ENCODE results near the gene PCDHB11.
A peak's percentile ranks its signal among the peaks of the same experiment; 100 is the strongest.
"Not testable (repeated sequence)": the region's sequence is repeated elsewhere in the genome, so short reads cannot be mapped to it uniquely, and the experiment has no call there.

PCDHB11 gene

GRCh38 chr5:141182248-141182647, 17.2 kb upstream of the PCDHB11 start, which contains the start of gene PCDHB16:
Gene PCDHB16 (plus strand): TSS chr5:141182387. CDS start chr5:141182560, 173 bp downstream.
- no peak within 1 kb of the TSS for H2BK12ac ChIP-seq (ENCODE audit: low read length)
- H4K91ac ChIP-seq (ENCODE audit: low read depth, low read length) = no peak within 1 kb of the TSS
- no peak for DNase-seq
- H3K14ac ChIP-seq (ENCODE audit: low read length) = no peak within 1 kb of the TSS
- H3K9me3 ChIP-seq (ENCODE audit: insufficient read depth, low read depth, low read length) = peaks cover 2% of the 10 kb centered on the region
- no peaks in the 10 kb centered on the region for H3K4me1 ChIP-seq (ENCODE audit: control insufficient read depth in 1 of 2, insufficient read depth in 2 of 2, low read length in 2 of 2)
- H3K4me3 ChIP-seq (ENCODE audit: low read depth, low read length) = peak within 1 kb of the TSS; percentile 60
- peak within 1 kb of the TSS; percentile 44 for H4K12ac ChIP-seq (ENCODE audit: low read depth, low read length)
- H3K27me3 ChIP-seq (ENCODE audit: insufficient read depth, low read length) = no peaks in the 10 kb centered on the region
- H2AFZ ChIP-seq (ENCODE audit: insufficient read depth, low read length, poor library complexity) = peak within 1 kb of the TSS; percentile 1
- peak within 1 kb of the TSS; percentile 54 for H3K9ac ChIP-seq (ENCODE audit: low read length)
- H3K23ac ChIP-seq (ENCODE audit: low read length) = no peak within 1 kb of the TSS
- no peak within 1 kb of the TSS for H3K27ac ChIP-seq (ENCODE audit: low read depth, low read length)
- H2AK5ac ChIP-seq (ENCODE audit: low read length) = no peak within 1 kb of the TSS
- WGBS (ENCODE audit: extremely low coverage, insufficient coverage, insufficient read length) = no CpG with 5 or more reads among the region's 13 CpGs
- no peaks in the 10 kb centered on the region for H3K36me3 ChIP-seq (ENCODE audit: control insufficient read depth in 1 of 2, insufficient read depth in 2 of 2, low read length in 2 of 2)
- H4K8ac ChIP-seq (ENCODE audit: low read depth, low read length) = peak within 1 kb of the TSS; percentile 14
- no peak within 1 kb of the TSS for H2BK120ac ChIP-seq (ENCODE audit: insufficient read depth, low read length, poor library complexity)
- H3K18ac ChIP-seq (ENCODE audit: low read length) = no peak within 1 kb of the TSS
- H2BK5ac ChIP-seq (ENCODE audit: low read depth, low read length, poor library complexity) = no peak within 1 kb of the TSS
- peak within 1 kb of the TSS; percentile 61 for H3K4me2 ChIP-seq (ENCODE audit: low read length)
- no peaks in the 10 kb centered on the region for H3K79me1 ChIP-seq (ENCODE audit: low read length)
- H3K79me2 ChIP-seq (ENCODE audit: control insufficient read depth, insufficient read depth, low read length, poor library complexity) = no peaks in the 10 kb centered on the region
- H3K4ac ChIP-seq (ENCODE audit: low read depth, low read length) = no peak within 1 kb of the TSS

DNA sequence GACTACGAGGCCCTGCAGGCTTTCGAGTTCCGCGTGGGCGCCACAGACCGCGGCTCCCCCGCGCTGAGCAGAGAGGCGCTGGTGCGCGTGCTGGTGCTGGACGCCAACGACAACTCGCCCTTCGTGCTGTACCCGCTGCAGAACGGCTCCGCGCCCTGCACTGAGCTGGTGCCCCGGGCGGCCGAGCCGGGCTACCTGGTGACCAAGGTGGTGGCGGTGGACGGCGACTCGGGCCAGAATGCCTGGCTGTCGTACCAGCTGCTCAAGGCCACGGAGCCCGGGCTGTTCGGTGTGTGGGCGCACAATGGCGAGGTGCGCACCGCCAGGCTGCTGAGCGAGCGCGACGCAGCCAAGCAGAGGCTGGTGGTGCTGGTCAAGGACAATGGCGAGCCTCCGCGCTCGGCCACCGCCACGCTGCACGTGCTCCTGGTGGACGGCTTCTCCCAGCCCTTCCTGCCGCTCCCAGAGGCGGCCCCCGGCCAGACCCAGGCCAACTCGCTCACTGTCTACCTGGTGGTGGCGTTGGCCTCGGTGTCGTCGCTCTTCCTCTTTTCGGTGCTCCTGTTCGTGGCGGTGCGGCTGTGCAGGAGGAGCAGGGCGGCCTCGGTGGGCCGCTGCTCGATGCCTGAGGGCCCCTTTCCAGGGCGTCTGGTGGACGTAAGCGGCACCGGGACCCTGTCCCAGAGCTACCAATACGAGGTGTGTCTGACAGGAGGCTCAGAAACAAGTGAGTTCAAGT, 15.1 kb upstream of the PCDHB11 start:
- not testable (repeated sequence) for H3K79me1 ChIP-seq (ENCODE audit: low read length); H3K14ac ChIP-seq (ENCODE audit: low read length); H3K36me3 ChIP-seq (ENCODE audit: control insufficient read depth in 1 of 2, insufficient read depth in 2 of 2, low read length in 2 of 2); H3K4me1 ChIP-seq (ENCODE audit: control insufficient read depth in 1 of 2, insufficient read depth in 2 of 2, low read length in 2 of 2); DNase-seq; H2BK5ac ChIP-seq (ENCODE audit: low read depth, low read length, poor library complexity); H2AFZ ChIP-seq (ENCODE audit: insufficient read depth, low read length, poor library complexity); H3K27ac ChIP-seq (ENCODE audit: low read depth, low read length); H4K12ac ChIP-seq (ENCODE audit: low read depth, low read length); H3K9me3 ChIP-seq (ENCODE audit: insufficient read depth, low read depth, low read length); H3K27me3 ChIP-seq (ENCODE audit: insufficient read depth, low read length); H3K4me2 ChIP-seq (ENCODE audit: low read length); H3K79me2 ChIP-seq (ENCODE audit: control insufficient read depth, insufficient read depth, low read length, poor library complexity); H3K18ac ChIP-seq (ENCODE audit: low read length); H4K8ac ChIP-seq (ENCODE audit: low read depth, low read length); H3K4ac ChIP-seq (ENCODE audit: low read depth, low read length); H2BK12ac ChIP-seq (ENCODE audit: low read length); H2BK120ac ChIP-seq (ENCODE audit: insufficient read depth, low read length, poor library complexity); H3K9ac ChIP-seq (ENCODE audit: low read length); H3K23ac ChIP-seq (ENCODE audit: low read length); H2AK5ac ChIP-seq (ENCODE audit: low read length); H4K91ac ChIP-seq (ENCODE audit: low read depth, low read length); H3K4me3 ChIP-seq (ENCODE audit: low read depth, low read length)
- WGBS (ENCODE audit: extremely low coverage, insufficient coverage, insufficient read length) = no CpG with 5 or more reads among the region's 69 CpGs

- no peak for DNase-seq
- Histone ChIP-seq H3K9me3 (ENCODE audit: insufficient read depth, low read depth, low read length) (peaks cover 2% of the 10 kb centered on the region), H4K12ac (ENCODE audit: low read depth, low read length) (peak within 1 kb of the TSS; percentile 36), H4K8ac (ENCODE audit: low read depth, low read length) (peak within 1 kb of the TSS; percentile 36), H3K4me3 (ENCODE audit: low read depth, low read length) (no peak within 1 kb of the TSS), H2BK12ac (ENCODE audit: low read length) (no peak within 1 kb of the TSS), H2BK120ac (ENCODE audit: insufficient read depth, low read length, poor library complexity) (no peak within 1 kb of the TSS), H2AFZ (ENCODE audit: insufficient read depth, low read length, poor library complexity) (no peak within 1 kb of the TSS), H4K91ac (ENCODE audit: low read depth, low read length) (no peak within 1 kb of the TSS), H3K4me1 (ENCODE audit: control insufficient read depth in 1 of 2, insufficient read depth in 2 of 2, low read length in 2 of 2) (no peaks in the 10 kb centered on the region), H3K27me3 (ENCODE audit: insufficient read depth, low read length) (no peaks in the 10 kb centered on the region), H3K23ac (ENCODE audit: low read length) (no peak within 1 kb of the TSS), H3K4ac (ENCODE audit: low read depth, low read length) (no peak within 1 kb of the TSS), H3K4me2 (ENCODE audit: low read length) (peak within 1 kb of the TSS; percentile 39), H2BK5ac (ENCODE audit: low read depth, low read length, poor library complexity) (no peak within 1 kb of the TSS), H3K79me1 (ENCODE audit: low read length) (no peaks in the 10 kb centered on the region), H3K9ac (ENCODE audit: low read length) (no peak within 1 kb of the TSS), H3K79me2 (ENCODE audit: control insufficient read depth, insufficient read depth, low read length, poor library complexity) (no peaks in the 10 kb centered on the region), H3K18ac (ENCODE audit: low read length) (no peak within 1 kb of the TSS), H3K36me3 (ENCODE audit: control insufficient read depth in 1 of 2, insufficient read depth in 2 of 2, low read length in 2 of 2) (no peaks in the 10 kb centered on the region), H2AK5ac (ENCODE audit: low read length) (no peak within 1 kb of the TSS), H3K27ac (ENCODE audit: low read depth, low read length) (no peak within 1 kb of the TSS), H3K14ac (ENCODE audit: low read length) (no peak within 1 kb of the TSS)
- WGBS (ENCODE audit: extremely low coverage, insufficient coverage, insufficient read length) = no CpG with 5 or more reads among the region's 9 CpGs
Measured at GRCh38 chr5:141186897-141187512, 12.4 kb upstream of the PCDHB11 start, which contains the start of gene PCDHB9. Gene PCDHB9 (plus strand): TSS chr5:141187161. CDS start chr5:141187319, 158 bp downstream.

DNA sequence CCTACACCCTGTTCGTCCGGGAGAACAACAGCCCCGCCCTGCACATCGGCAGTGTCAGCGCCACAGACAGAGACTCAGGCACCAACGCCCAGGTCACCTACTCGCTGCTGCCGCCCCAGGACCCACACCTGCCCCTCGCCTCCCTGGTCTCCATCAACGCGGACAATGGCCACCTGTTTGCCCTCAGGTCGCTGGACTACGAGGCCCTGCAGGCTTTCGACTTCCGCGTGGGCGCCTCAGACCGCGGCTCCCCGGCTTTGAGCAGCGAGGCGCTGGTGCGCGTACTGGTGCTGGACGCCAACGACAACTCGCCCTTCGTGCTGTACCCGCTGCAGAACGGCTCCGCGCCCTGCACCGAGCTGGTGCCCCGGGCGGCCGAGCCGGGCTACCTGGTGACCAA, 10.7 kb upstream of the PCDHB11 start:
- not testable (repeated sequence) for H3K36me3 ChIP-seq (ENCODE audit: control insufficient read depth in 1 of 2, insufficient read depth in 2 of 2, low read length in 2 of 2); H3K4ac ChIP-seq (ENCODE audit: low read depth, low read length); H3K27ac ChIP-seq (ENCODE audit: low read depth, low read length); H2AK5ac ChIP-seq (ENCODE audit: low read length); DNase-seq; H4K12ac ChIP-seq (ENCODE audit: low read depth, low read length); H2BK5ac ChIP-seq (ENCODE audit: low read depth, low read length, poor library complexity); H3K79me1 ChIP-seq (ENCODE audit: low read length); H2BK12ac ChIP-seq (ENCODE audit: low read length); H3K14ac ChIP-seq (ENCODE audit: low read length); H3K79me2 ChIP-seq (ENCODE audit: control insufficient read depth, insufficient read depth, low read length, poor library complexity); H2AFZ ChIP-seq (ENCODE audit: insufficient read depth, low read length, poor library complexity); H3K4me1 ChIP-seq (ENCODE audit: control insufficient read depth in 1 of 2, insufficient read depth in 2 of 2, low read length in 2 of 2); H4K91ac ChIP-seq (ENCODE audit: low read depth, low read length); H3K23ac ChIP-seq (ENCODE audit: low read length); H3K18ac ChIP-seq (ENCODE audit: low read length); H3K27me3 ChIP-seq (ENCODE audit: insufficient read depth, low read length); H4K8ac ChIP-seq (ENCODE audit: low read depth, low read length); H3K4me3 ChIP-seq (ENCODE audit: low read depth, low read length); H3K9me3 ChIP-seq (ENCODE audit: insufficient read depth, low read depth, low read length); H3K9ac ChIP-seq (ENCODE audit: low read length); H3K4me2 ChIP-seq (ENCODE audit: low read length); H2BK120ac ChIP-seq (ENCODE audit: insufficient read depth, low read length, poor library complexity)
- no CpG with 5 or more reads among the region's 37 CpGs for WGBS (ENCODE audit: extremely low coverage, insufficient coverage, insufficient read length)
